Activated CD8-positive, alpha-beta memory T cell treated with anti-CD3 and anti-CD28 coated beads for 36 hours (primary cell): ENCODE data around the gene NOS1AP. TPM values are rescaled to one million over a fixed set of nuclear protein-coding genes. Genes with fewer than 3 reads are reported as not detected.

Experiments used
- CTCF ChIA-PET: fragments of 350-600 bp; sonication (Branson Sonifier 250); formaldehyde crosslinking; loops from one replicate; lab custom pipeline; 2021; ENCODE audit warnings: antibody characterized with exemption; lab: Charles Lee
- POLR2A ChIA-PET: fragments of 350-600 bp; sonication (Branson Sonifier 250); formaldehyde crosslinking; loops from one replicate; lab custom pipeline; 2021; ENCODE audit warnings: antibody characterized with exemption; lab: Charles Lee
- total RNA-seq, 2 experiments: library from RNA; stranded (reverse); gene quantifications; one replicate each; pipeline ENCODE4 v1.2.3, GENCODE V29; 2021

Gene NOS1AP
- total RNA-seq, 2 experiments from 2014 or later, result 0.04 to 0.13 TPM

- ChIA-PET CTCF (no interaction called here), POLR2A (no interaction called here)
These were observed 134.8 kb downstream of the NOS1AP start for GRCh38 chr1:162204129-162204822.

- CTCF ChIA-PET, result no interaction called here
These were observed 135.3 kb downstream of the NOS1AP start for GRCh38 chr1:162204823-162205155.

GRCh38 chr1:162206300-162206699 is 136.8 kb downstream of the NOS1AP start:
- ChIA-PET POLR2A (no interaction called here), CTCF (no interaction called here)

More at GRCh38 chr1:162204823-162205155, 135.3 kb downstream of the NOS1AP start:
- POLR2A ChIA-PET, result no interaction called here

- CTCF ChIA-PET, result no interaction called here
- POLR2A ChIA-PET, result no interaction called here
These were observed 137.5 kb downstream of the NOS1AP start for GRCh38 chr1:162206749-162207635.

- CTCF ChIA-PET, result no interaction called here
These were observed 138.4 kb downstream of the NOS1AP start for GRCh38 chr1:162207862-162208261.

GRCh38 chr1:162210196-162210595 is 140.7 kb downstream of the NOS1AP start:
- ChIA-PET POLR2A (no interaction called here), CTCF (no interaction called here)

More at GRCh38 chr1:162207862-162208261, 138.4 kb downstream of the NOS1AP start:
- POLR2A ChIA-PET, result no interaction called here

- CTCF ChIA-PET, result no interaction called here
- POLR2A ChIA-PET, result no interaction called here
These were observed 143.2 kb downstream of the NOS1AP start for GRCh38 chr1:162212713-162213112.

- POLR2A ChIA-PET, result no interaction called here
- CTCF ChIA-PET, result no interaction called here
These were observed 143.9 kb downstream of the NOS1AP start for GRCh38 chr1:162213281-162213912.

- ChIA-PET POLR2A (no interaction called here), CTCF (no interaction called here)
These were observed 144.7 kb downstream of the NOS1AP start for GRCh38 chr1:162214202-162214601.

- ChIA-PET POLR2A (no interaction called here), CTCF (no interaction called here)
These were observed 146.4 kb downstream of the NOS1AP start for GRCh38 chr1:162215902-162216301.

- ChIA-PET POLR2A (no interaction called here), CTCF (no interaction called here)
These were observed 147.1 kb downstream of the NOS1AP start for GRCh38 chr1:162216604-162217003.

- ChIA-PET CTCF (no interaction called here), POLR2A (no interaction called here)
These were observed 148.2 kb downstream of the NOS1AP start for GRCh38 chr1:162217706-162218105.

GRCh38 chr1:162218546-162218945 is 149.1 kb downstream of the NOS1AP start:
- ChIA-PET CTCF (interaction anchor here (0.6 kb wide), 1 partner anchor 157 kb away, joined by 3 read pairs; no protein-coding TSS in a partner anchor), POLR2A (no interaction called here)

GRCh38 chr1:162218975-162219374 is 149.5 kb downstream of the NOS1AP start:
- ChIA-PET POLR2A (no interaction called here), CTCF (interaction anchor here (0.6 kb wide), 1 partner anchor 157 kb away, joined by 3 read pairs; no protein-coding TSS in a partner anchor)

GRCh38 chr1:162219461-162219860 is 150.0 kb downstream of the NOS1AP start:
- ChIA-PET POLR2A (no interaction called here), CTCF (no interaction called here)

GRCh38 chr1:162220009-162220539 is 150.6 kb downstream of the NOS1AP start:
- ChIA-PET CTCF (no interaction called here), POLR2A (no interaction called here)

- ChIA-PET POLR2A (no interaction called here), CTCF (no interaction called here)
These were observed 152.5 kb downstream of the NOS1AP start for GRCh38 chr1:162222014-162222413.

GRCh38 chr1:162222730-162223129 is 153.2 kb downstream of the NOS1AP start:
- POLR2A ChIA-PET, result no interaction called here
- CTCF ChIA-PET, result no interaction called here

GRCh38 chr1:162223488-162223887 is 154.0 kb downstream of the NOS1AP start:
- CTCF ChIA-PET, result no interaction called here
- POLR2A ChIA-PET, result no interaction called here

GRCh38 chr1:162224267-162224666 is 154.8 kb downstream of the NOS1AP start:
- CTCF ChIA-PET, result no interaction called here
- POLR2A ChIA-PET, result no interaction called here
